HG03039 (cell line): ENCODE measurements around the gene PRICKLE2.
"Not testable (repeated sequence)": the region's sequence is repeated elsewhere in the genome, so short reads cannot be mapped to it uniquely, and the experiment has no call there.

ENCODE experiments used
- ATAC-seq: cut with Tn5 transposase; IDR thresholded peaks from one replicate; pipeline ENCODE4 v1.9.1; 2021; ENCODE audit warnings: mild to moderate bottlenecking, moderate library complexity; ENCODE audit not compliant: unreplicated experiment

The PRICKLE2 gene

DNA sequence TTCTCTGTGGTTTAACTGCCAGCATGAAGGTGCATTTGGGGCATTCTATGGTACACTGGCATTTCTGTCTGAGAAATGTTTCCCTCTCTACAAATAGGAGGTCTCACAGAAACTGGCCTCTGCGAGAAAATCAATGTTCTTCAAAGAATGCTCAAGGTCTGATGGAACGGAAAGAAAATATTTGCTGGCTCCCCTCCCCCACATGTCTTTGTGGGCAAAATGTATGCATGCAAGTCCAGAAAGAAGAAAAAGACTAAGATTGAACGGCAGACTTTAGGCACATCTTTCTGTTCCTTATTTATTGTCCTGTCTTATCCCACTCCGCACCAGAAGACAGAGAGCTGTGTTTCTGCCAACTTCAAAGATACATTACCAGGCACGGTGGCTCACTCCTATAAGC, 118.1 kb downstream of the PRICKLE2 start:
- ATAC-seq = no peak

DNA sequence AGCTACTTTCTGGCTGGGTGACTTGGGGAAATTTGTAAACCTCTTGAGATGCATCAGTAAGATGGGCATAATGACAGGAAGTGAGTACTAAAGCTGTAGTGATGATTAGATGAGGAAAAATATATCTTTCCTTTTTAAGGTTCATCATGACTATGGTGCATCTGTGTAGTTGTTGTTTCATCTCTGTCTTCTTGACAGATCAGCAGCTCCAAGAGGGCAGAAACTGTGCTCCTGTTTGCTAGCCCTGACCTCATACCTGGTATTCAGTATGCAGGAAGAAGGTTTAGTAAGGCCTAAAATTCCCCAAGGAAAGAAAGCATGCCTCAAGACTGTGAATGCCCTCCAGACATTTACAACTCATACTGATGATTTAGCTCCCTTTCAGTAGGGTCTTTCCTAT, 119.5 kb downstream of the PRICKLE2 start:
- no peak for ATAC-seq

DNA sequence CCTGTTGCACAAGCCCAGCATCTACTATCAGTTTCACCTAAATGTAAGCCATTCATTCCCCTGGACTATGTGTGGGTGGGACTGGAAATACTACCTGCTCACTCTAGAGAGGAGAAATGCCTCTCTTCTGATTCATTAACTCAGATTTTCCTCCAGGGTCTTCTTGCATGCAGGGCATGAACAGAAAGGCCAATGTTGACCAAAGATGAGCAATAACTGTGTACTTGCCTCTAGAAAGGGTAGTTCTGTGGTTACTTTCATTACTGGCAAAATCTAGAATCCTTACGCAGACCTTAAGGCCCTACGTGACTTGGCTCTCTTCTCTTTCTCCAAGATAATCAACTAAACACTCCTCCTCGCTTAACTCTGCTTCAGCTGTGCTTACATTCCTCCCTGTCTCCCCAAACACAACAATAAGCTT, 120.6 kb downstream of the PRICKLE2 start:
- no peak for ATAC-seq

DNA sequence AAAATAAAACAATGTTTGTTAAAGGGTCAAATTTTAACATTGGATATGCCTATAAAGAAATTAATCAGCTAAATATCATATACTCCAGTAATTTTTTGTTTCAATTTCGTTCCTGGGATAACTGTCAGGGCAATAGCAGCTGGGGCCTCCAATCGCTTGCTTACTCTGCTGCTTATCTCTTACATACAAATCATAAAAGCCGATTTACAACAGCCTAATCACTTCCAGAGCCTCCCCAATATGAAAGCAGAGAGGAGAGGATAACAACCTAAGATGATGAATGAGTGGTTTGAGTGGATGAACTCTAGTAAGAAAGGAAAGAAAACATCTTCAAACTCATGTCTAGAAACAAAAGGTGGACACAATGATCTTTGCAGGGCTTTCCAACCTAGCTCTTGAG, 121.3 kb downstream of the PRICKLE2 start:
- ATAC-seq = no peak

DNA sequence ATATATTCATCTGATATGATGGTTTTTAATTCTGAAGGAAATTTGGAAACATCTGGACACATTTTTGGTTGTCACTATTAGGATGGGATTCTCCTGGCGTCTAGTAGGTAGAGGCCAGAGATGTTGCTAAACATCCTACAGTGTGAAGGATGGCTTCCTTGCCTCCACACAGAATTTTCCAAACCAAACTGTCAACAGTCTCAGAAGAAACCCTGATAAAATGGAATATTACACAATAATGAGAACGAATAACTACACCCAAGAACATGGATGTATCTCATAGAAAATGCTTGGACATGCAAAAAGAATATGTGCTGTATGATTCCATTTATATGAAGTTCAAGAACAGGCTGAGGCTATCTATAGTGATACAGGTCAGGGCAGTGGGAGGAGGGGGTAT, 122.1 kb downstream of the PRICKLE2 start:
- ATAC-seq = no peak

DNA sequence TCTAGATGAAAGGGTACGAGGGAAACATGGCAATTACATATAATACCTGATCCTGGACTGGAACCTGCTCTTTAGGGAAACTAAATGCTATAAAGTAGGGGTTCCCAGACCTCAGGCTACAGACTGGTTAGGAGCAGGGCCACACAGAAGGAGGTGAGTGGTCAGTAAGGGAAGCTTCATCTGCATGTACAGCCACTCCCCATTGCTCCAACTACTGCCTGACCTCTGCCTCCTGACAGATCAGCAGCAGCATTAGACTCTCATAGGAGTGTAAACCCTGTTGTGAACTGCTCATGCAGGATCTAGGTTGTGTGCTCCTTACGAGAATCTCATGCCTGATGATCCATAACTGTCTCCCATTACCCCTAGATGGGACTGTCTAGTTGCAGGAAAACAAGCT, 123.1 kb downstream of the PRICKLE2 start:
- no peak for ATAC-seq

DNA sequence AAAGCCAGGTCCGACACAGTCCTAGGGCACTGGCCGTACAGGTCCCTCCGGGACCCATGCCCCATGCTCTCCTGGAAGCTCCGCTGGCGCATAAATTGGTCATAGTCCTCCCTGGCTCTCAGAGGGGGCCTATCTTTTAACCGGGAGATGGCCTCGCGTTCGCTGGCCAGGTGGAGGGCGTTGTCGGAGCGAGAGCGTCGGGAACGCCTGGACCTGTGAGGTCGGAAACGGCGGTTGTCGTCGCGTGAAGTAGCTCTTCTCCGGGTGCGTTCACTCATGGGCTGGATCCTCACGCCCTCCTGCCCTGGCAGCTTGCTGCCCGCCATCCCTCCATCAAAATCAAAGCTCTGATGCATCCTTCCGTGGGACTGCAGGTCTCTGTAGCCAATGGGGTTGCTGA, 126.0 kb downstream of the PRICKLE2 start:
- no peak for ATAC-seq

DNA sequence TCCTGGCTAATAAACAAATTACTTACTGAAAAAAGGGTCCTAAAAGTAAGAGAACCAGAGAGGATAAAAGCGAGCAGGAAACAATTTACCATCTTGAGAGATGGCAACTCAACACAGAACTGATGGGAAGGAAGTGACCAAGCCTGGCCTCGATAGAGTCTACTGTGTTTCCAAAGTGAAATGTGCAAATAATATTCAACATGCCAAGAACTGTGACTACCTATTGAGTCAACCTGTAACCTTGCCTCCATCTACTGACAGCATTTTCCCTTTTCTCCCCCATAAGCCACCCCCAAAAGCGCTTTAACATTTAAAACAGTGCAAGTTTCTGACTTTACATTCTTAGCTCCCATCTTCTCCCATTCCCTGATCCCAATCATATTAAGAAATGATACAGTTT, 126.6 kb downstream of the PRICKLE2 start:
- ATAC-seq = no peak

DNA sequence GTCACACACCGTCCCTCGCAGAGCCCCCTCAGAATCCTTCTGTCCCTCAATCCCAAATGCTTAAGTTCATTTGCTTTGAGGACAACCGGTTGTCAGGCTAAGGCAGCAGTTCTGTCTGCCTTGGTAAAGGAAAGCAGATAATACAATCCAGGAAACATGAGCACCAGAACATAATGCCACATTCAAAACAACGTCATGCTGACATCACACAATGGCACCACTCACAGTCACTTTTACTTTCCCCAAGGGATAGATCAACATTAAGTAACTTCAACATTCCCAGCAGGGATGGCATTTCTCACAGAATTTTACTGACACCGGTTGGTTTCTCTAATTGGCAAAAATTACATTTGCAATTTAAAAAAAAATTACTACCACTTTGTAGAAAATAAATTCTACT, 127.3 kb downstream of the PRICKLE2 start:
- ATAC-seq = no peak

DNA sequence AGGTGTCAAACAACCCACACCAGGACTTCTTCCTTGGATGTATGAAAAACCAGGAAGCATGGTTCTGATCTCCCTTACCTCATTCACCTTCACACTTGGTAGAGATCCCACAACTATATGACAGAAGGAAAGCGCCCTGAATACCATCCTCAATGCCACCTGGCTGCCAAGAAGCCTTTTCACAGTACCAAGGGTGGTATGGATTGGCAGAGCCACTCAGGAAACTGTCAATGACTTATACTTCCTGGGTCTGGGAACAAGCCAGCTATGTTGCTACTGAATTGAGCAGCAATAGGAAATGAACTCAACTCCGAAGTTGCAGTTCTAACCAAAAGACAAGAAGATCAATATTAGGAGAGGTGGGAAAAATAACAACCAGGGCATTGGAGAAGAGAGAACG, 129.5 kb downstream of the PRICKLE2 start:
- no peak for ATAC-seq

DNA sequence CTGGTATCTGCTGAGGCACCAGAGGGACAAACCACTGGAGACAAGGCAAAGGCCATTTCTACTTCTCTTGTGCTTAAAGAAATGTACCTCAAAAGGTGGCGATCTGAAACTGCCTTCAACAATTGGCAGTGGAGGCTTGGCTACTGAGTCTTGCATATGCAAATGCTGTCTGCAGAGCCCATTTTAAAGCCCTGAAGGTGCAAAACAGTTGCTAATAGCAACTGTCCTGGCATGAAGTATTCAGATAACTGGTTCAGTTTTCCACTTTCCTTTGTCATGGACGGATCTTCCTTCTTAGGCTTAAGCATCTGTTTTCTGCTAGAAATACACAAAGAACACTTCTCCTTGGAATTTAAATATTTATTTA, 130.6 kb downstream of the PRICKLE2 start:
- no peak for ATAC-seq

DNA sequence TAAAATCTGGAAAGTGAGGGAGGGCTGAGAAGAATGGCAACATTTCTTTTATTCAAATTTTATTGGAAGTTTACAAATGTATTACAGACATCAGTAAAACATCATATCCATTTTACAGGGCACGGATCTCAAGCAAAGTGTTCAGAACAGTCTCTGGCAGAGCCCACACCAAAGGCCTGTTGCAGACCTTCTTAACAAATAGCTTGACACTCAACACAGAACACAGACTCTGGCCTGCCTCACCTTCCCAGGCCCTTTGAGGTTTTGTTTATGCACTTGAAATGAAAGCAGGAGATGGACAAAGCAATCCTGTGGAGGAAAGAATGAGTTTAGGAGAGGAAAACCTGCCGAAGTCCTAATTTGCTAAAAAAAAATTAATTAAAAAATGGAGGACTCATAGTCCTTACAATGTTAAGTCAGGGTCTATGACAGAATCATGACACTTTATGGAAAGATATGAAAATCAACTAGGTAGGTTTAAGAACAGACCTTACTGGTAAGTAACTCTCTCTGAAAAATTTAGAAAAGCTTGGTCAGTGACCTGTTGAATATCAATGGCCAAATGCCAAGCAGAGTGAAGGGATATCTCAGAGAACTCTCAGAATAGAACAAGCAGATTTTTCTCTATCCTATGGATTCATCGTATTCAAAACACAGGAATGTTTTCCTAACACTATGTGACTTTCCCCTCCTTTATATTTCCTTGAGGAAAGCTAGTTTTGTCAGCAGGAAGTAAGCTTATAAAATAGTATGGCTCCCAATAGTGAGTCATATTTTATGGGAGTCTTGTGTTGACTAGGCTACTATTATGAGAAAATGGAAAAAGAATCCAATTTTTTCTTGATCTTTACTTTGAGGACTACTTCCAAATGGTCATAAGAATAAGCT, 131.2 kb downstream of the PRICKLE2 start:
- ATAC-seq = no peak

DNA sequence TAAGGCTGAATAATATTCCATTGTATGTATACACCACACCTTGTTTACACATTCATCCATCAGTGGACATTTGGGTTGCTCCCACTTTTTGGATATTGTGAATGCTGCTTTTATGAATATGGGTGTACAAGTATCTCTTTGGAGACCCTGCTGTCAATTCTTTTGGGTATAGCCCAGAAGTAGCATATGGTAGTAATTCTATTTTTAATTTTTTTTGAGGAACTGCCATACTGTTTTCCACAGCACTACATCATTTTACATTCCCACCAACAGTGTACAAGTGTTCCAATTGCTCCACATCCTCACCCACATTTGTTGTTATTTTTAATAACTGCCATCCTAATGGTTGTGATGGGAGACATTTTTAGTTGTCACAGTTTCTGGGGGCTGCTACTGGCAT, 132.1 kb downstream of the PRICKLE2 start:
- ATAC-seq = no peak

DNA sequence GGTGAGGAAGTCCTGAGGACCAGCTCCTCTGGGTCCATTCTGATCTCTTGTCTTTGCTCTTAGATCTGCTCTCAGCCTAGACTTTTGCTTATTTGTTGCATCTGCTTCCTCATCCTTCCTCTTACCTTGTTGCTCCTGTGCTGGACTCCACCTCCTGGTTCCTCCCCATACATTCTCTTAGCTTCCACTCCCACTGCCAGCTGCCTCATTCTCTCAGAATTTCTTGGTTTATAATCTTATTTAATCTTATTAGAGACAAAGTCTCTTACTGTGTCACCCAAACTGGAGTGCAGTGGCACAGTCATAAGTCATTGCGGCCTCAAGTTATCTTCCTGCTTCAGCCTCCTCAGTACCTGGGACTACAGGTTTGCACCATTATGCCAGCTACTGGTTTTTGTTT, 133.8 kb downstream of the PRICKLE2 start:
- no peak for ATAC-seq

DNA sequence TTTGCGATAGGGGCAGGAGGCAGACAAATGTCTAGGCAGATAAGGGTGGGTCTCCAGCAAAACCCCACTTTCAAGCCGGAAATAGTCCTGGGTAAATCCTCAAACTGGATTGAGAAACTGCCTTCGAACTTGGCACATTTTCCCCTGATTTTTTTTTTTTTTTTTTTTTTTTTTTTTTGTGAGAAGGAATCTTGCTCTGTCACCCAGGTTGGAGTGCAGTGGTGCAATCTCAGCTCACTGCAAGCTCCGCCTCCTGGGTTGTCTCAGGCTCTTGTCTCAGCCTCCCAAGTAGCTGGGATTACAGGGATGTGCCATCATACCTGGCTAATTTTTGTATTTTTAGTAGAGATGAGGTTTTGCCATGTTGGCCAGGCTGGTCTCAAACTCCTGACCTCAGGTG, 135.9 kb downstream of the PRICKLE2 start:
- not testable (repeated sequence) for ATAC-seq

DNA sequence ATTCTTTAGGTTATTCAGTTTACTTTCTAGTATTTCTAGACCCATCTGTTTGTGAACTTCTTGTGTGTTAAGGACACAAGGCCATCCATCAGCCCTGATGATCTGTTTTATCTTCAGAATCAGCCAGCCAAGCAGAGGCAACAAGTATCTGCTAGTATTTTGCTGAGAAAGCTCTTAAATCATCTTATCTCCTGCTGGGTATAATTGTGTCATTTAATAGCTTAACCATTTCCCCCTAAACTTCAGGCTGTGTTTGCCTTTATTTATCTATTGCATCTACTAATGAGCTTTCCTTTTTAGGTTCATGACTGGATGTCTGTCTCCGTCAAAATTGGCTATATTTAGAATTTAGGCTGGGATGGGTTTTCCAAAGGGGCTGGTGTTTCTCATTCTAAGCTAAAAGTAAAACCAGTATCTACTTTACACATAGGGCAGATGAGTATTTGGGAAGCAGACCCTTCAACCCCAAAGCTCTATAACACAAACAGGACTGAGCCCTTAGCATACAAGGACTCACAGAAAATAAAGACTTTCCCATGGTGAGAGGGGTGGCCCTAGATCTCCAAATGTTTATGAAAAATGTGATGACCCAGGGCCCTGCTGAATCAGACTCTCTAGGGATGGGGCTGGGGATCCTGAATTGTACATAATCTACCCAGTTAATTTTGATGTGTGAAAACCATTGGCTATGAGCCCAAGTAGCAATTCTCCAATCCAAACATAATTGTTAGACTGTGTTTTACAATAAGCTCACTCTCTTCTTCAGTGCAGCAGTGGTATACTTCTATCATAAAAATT, 136.7 kb downstream of the PRICKLE2 start:
- ATAC-seq = no peak

DNA sequence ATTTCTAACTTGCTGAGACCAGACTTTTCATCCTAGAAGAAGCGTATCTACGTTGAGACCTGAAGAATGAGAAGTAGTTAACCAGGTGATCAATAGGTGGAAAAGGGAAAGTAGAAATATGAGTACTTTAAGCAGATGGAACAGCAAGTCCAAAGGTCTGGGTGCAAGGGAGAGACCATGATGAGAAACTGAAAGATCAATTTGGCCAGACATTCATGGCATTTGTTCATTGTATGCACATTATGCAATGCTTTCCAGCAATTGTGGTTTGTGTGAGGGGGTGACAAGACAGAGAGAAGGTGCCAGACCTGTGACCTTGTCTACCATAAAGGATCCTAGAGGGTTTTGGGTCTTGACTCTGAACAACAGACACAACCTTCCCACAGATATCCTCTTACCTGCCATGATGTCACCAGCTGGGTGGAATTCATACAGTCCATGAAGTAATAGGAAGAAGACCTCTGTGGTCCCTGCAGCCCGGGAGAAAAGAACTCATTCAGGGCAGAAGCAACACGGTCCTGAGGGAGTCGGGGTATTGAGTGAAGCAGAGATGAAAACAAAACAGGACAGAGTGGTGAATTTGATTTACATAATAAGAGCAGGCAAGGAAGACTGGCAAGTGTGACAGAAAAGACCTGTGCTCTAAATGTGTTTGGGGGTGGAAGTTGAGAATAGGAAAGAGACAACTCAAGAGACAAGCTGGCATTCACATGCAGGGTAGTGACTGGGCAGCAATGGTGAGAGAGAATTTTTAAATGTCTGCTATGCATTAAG, 138.6 kb downstream of the PRICKLE2 start:
- ATAC-seq = no peak

DNA sequence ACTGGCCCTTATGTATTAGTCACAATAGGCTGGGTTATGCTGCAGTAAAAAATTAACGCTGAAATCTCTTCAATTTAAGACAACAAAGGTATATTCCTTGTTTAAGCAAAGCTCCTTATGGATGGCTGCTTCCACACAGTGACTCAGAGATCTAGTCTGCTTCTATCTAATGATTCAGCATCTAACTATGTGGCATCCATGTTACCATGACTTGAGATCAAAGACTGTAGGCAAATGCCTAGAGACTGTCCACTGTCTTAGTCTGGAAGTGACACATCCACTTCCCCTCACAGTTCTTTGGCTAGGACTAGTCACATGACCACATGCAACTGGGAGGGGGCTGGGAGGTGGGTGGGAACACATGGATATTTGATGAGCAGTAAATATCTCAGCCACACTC, 140.6 kb downstream of the PRICKLE2 start:
- ATAC-seq = no peak

DNA sequence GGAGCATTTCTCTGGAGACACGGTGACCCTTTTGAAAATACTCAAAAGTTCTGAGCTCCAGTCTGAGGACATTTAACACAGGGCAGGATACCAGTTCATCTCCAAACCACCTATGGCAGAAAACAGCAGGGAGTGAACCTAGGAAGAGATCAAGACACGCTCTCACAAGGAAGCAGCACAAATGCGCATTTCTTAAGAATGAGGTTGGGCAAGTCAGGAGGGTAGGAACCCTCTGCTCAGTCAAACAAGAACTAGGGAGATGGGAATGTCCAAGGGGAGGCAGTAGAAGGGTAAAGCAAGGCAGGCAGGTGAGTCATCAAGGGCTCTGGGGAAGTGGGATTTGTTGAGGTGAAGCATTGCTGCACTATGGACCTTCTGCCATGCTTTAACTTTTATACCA, 141.7 kb downstream of the PRICKLE2 start:
- no peak for ATAC-seq

DNA sequence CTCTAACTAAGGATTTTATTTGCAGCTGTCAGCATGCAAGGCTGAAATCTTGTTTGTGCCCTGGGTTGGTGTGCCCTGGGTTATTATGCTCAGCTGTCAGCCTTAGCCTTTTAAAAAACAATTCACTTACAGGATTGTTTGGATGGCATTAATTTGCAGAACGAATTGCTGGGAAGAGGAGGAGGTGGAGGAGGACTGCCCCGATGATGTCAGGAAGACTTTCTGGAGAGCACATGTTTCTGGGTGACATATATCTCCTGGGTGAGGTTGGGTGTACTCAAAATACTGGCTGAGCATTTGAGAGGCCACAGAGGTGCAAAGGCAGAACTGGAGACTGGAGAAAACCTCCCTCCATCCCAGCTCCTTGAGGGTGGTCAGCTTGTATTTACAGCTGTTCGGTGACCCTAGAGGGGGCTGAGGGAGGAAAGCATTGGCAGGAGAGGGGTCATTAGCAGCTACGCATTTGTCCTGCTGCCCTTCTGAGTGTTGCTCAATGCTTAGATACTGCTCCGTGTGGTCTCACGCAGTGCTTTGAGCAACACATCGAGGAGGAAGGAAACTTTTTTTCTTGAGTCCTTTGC, 142.2 kb downstream of the PRICKLE2 start:
- no peak for ATAC-seq

DNA sequence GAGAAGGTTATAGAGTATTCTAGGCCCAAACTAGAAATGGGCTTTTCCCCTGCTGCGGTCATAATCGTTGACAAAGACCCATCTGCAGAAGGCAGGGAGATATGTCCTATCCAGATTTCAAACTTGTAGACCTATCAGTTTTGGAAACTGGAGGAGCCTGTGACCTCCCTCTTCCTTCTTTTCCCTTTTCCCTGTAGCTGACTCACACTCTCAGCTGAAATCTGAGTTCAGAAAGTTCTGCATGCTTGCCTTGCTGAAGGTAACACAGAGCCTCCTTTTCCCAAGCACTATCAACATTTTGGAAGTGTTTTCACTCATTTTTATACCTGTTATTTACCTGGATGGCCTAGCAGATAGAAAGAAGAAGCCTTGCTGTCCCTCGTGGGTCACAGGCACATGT, 142.9 kb downstream of the PRICKLE2 start:
- ATAC-seq = no peak
